K562 (cell line): ENCODE data around the gene TTC4. TPM values are rescaled to one million over a fixed set of nuclear protein-coding genes. Genes with fewer than 3 reads are reported as not detected.
A peak's percentile ranks its signal among the peaks of the same experiment; 100 is the strongest.

Source experiments
- ATAC-seq: fragments of 200-7000 bp; cut with Tn5 transposase; 3 replicates; pipeline ENCODE4 v1.9.1; 2020; ENCODE audit warnings: moderate library complexity
- BruUV-seq: library from RNA; stranded (reverse); fragments of 400-500 nt; replicated peaks from 2 replicates; lab custom pipeline; 2021; lab: Mats Ljungman, UMichigan
- CTCF ChIA-PET: fragments of 300-600 bp; formaldehyde crosslinking; extraction: SDS; loops from one replicate; lab custom pipeline; 2021; ENCODE audit warnings: low intra/inter-chr PET ratio; lab: Yijun Ruan, JAX
- POLR2A ChIA-PET: fragments of 300-600, 350-650 bp; sonication (Branson Sonifier 250); formaldehyde crosslinking; extraction: SDS; loops from one replicate; lab custom pipeline; 2021; ENCODE audit warnings: antibody characterized with exemption, inconsistent platforms; lab: Yijun Ruan, JAX
- DNase-seq, 4 experiments: peaks; one replicate each; pipeline versions ENCODE4 v3.0.0 to v3.0.0-alpha.2; 2011 to 2018; ENCODE audit warnings: low spot score in 3 of 4, mixed read lengths in 3 of 4; ENCODE audit errors: extremely low read depth in 1 of 4
- FAIRE-seq: peaks from 2 replicates; lab custom pipeline; 2011; peaks lifted over from hg19 to GRCh38; lab: Jason Lieb, UNC
- H2AFZ ChIP-seq: 2 replicates; pipeline ENCODE4 v1.6.0; 2011; ENCODE audit warnings: low read depth, low read length, control low read depth, inconsistent platforms
- H3K27ac ChIP-seq: fragments of 200-600 bp; 3 replicates; pipeline ENCODE4 v1.8.0; 2011; ENCODE audit warnings: low read depth, mild to moderate bottlenecking, control low read depth, inconsistent platforms, low read length, moderate library complexity, mixed read lengths; ENCODE audit errors: extremely low read depth
- H3K27me3 ChIP-seq, 2 experiments: fragments of 300-600 bp in 1 of 2; 2 replicates in 1 of 2; 3 replicates in 1 of 2; pipeline versions ENCODE4 v1.6.0 to v1.8.0; 2011; ENCODE audit warnings: inconsistent platforms in 2 of 2, low read length in 2 of 2, mild to moderate bottlenecking in 1 of 2, mixed read lengths in 1 of 2, moderate library complexity in 1 of 2; ENCODE audit not compliant: control insufficient read depth in 2 of 2, insufficient read depth in 2 of 2
- H3K36me3 ChIP-seq: fragments of 300-600 bp; 3 replicates; pipeline ENCODE4 v1.8.0; 2011; ENCODE audit warnings: mild to moderate bottlenecking, low read length, inconsistent platforms; ENCODE audit not compliant: control insufficient read depth, insufficient read depth
- H3K4me1 ChIP-seq, 2 experiments: fragments of 200-600 bp in 1 of 2; replicated peaks in 1 of 2; 2 replicates in 1 of 2; 3 replicates in 1 of 2; pipeline versions ENCODE4 v1.5.1 to v1.8.0; 2011; ENCODE audit warnings: inconsistent platforms in 2 of 2, low read length in 2 of 2, mild to moderate bottlenecking in 1 of 2, mixed read lengths in 1 of 2, moderate library complexity in 1 of 2; ENCODE audit not compliant: control insufficient read depth in 2 of 2, insufficient read depth in 2 of 2
- H3K4me2 ChIP-seq: 2 replicates; pipeline ENCODE4 v1.6.1; 2011; ENCODE audit warnings: low read length, control low read depth, inconsistent platforms, mixed read lengths; ENCODE audit not compliant: insufficient read depth
- H3K4me3 ChIP-seq: fragments of 200-600 bp; sonication (generic), shearing (Covaris generic); 2 replicates; pipeline ENCODE4 v1.5.1; 2016; ENCODE audit warnings: control low read depth, inconsistent platforms
- H3K79me2 ChIP-seq: fragments of 200-600 bp; 3 replicates; pipeline ENCODE4 v1.8.0; 2011; ENCODE audit warnings: low read length, inconsistent platforms; ENCODE audit not compliant: control insufficient read depth, insufficient read depth
- H3K9ac ChIP-seq, 2 experiments: 2 replicates each; pipeline versions ENCODE4 v1.6.0 to v1.6.1; 2011; ENCODE audit warnings: low read depth in 2 of 2, low read length in 2 of 2, control low read depth in 1 of 2, inconsistent platforms in 1 of 2, mild to moderate bottlenecking in 1 of 2, mixed read lengths in 1 of 2; ENCODE audit not compliant: insufficient read depth in 1 of 2
- H3K9me1 ChIP-seq: one replicate; pipeline ENCODE4 v1.6.0; 2011; ENCODE audit warnings: inconsistent platforms, mild to moderate bottlenecking, low read length, moderate library complexity; ENCODE audit not compliant: control insufficient read depth, insufficient read depth
- H3K9me3 ChIP-seq: replicated peaks from 2 replicates; pipeline ENCODE4 v1.5.1; 2011; ENCODE audit warnings: low read depth, low read length, inconsistent platforms; ENCODE audit not compliant: control insufficient read depth, insufficient read depth
- H4K20me1 ChIP-seq: replicated peaks from 2 replicates; pipeline ENCODE4 v1.6.1; 2011; ENCODE audit warnings: low read length, inconsistent platforms, mixed read lengths; ENCODE audit not compliant: control insufficient read depth, insufficient read depth
- CC2D1A ChIP-seq: fragments of 450-650 bp; IDR thresholded peaks from 2 replicates; pipeline ENCODE4 v1.6.1; 2017; ENCODE audit warnings: mild to moderate bottlenecking
- DNMT1 ChIP-seq: fragments of 450-650 bp; IDR thresholded peaks from 2 replicates; pipeline ENCODE4 v1.6.1; 2016; ENCODE audit warnings: antibody characterized with exemption, mild to moderate bottlenecking
- E2F6 ChIP-seq, 2 experiments: IDR thresholded peaks; 2 replicates each; pipeline ENCODE4 v1.6.1; 2011; ENCODE audit warnings: borderline replicate concordance in 1 of 2, control low read depth in 1 of 2, low read depth in 1 of 2, low read length in 1 of 2, mild to moderate bottlenecking in 1 of 2, mixed read lengths in 1 of 2, moderate library complexity in 1 of 2; ENCODE audit not compliant: insufficient read depth in 1 of 2, insufficient read length in 1 of 2, poor library complexity in 1 of 2, severe bottlenecking in 1 of 2; ENCODE audit errors: extremely low read depth in 1 of 2
- ETS2 ChIP-seq: IDR thresholded peaks from 2 replicates; pipeline ENCODE4 v1.6.1; 2016; ENCODE audit warnings: borderline replicate concordance, missing genetic modification characterization, mild to moderate bottlenecking, moderate library complexity, missing compliant biosample characterization; ENCODE audit not compliant: poor library complexity, severe bottlenecking
- HIVEP1 ChIP-seq: fragments of 250-450 bp; sonication (Bioruptor Pico); IDR thresholded peaks from 2 replicates; pipeline ENCODE4 v1.4.0; 2020; ENCODE audit warnings: mild to moderate bottlenecking
- MAZ ChIP-seq, 2 experiments: fragments of 450-650 bp in 1 of 2; sonication (generic) in 1 of 2; formaldehyde crosslinking; IDR thresholded peaks in 1 of 2; conservative IDR thresholded peaks in 1 of 2; 2 replicates each; pipeline versions ENCODE4 v1.4.0 to v1.5.0; 2020; ENCODE audit warnings: mild to moderate bottlenecking in 1 of 2, missing genetic modification reagents in 1 of 2
- OTX1 ChIP-seq: fragments of 450-650 bp; formaldehyde crosslinking; IDR thresholded peaks from 2 replicates; pipeline ENCODE4 v1.4.0; 2022; ENCODE audit warnings: mild to moderate bottlenecking
- SMC3 ChIP-seq: conservative IDR thresholded peaks from 2 replicates; pipeline ENCODE4 v1.6.1; 2011; ENCODE audit warnings: low read depth, low read length, improper control_type of control experiment; ENCODE audit not compliant: insufficient read depth
- SRSF7 ChIP-seq: fragments of 200-400 bp; formaldehyde crosslinking; optimal IDR thresholded peaks from 2 replicates; pipeline ENCODE3; 2017; ENCODE audit warnings: mild to moderate bottlenecking, low read depth, low read length
- ZBTB1 ChIP-seq: sonication (generic); formaldehyde crosslinking; IDR thresholded peaks from 2 replicates; pipeline ENCODE4 v1.8.1; 2023; ENCODE audit warnings: missing genetic modification reagents, low read depth, mild to moderate bottlenecking, borderline replicate concordance
- ZNF655 ChIP-seq: fragments of 250-450 bp; sonication (Bioruptor Pico); IDR thresholded peaks from 2 replicates; pipeline ENCODE4 v1.5.0; 2021
- ZNF740 ChIP-seq, 3 experiments: fragments of 200-800 bp in 1 of 3; sonication (Bioruptor generic) in 1 of 3; sonication (generic) in 1 of 3; formaldehyde crosslinking in 1 of 3; IDR thresholded peaks; 2 replicates each; pipeline versions ENCODE4 v1.6.1 to v1.8.0; 2016 to 2022; ENCODE audit warnings: mild to moderate bottlenecking in 2 of 3, missing compliant biosample characterization in 2 of 3, missing genetic modification characterization in 2 of 3, missing genetic modification reagents in 1 of 3
- WGBS: fragments of 100-300 bp; shearing (Covaris generic); methylation state at CpG from one replicate; pipeline ENCODE4 v1.1.6; 2016; ENCODE audit warnings: low coverage, mixed read lengths; ENCODE audit not compliant: insufficient coverage; ENCODE audit errors: missing lambda C conversion rate; 5-methylcytosine and 5-hydroxymethylcytosine counted together
- in situ Hi-C: fragments of 300-500 bp; cut with MboI; formaldehyde crosslinking; loops from 4 replicates; pipeline ENCODE4 v1.15.0; 2018; ENCODE audit warnings: inconsistent platforms, mixed read lengths
- intact Hi-C: fragments of 100-400 bp; cut with micrococcal nuclease; formaldehyde crosslinking; loops from 2 replicates; pipeline ENCODE4 v1.14.2; 2022
- polyA plus RNA-seq, 8 experiments: library from polyadenylated mRNA; depleted of rRNA in 4 of 8; stranded (reverse) in 5 of 8; unstranded in 3 of 8; fragments of >200 nt; fragmentation: Nextera tagmentation in 2 of 8; fragmentation: Illumina TruSeq in 1 of 8; extraction: Ambion mirVana in 2 of 8; extraction: Trizol in 1 of 8; gene quantifications; 2 replicates each; pipeline versions ENCODE4 v1.2.1 to v1.2.3, GENCODE V29; 2011 to 2014; ENCODE audit warnings: inconsistent platforms in 1 of 8, missing spikeins in 1 of 8
- total RNA-seq, 7 experiments: library from RNA; depleted of rRNA in 6 of 7; stranded (reverse); fragments of >200 nt in 6 of 7; fragmentation: Illumina TruSeq in 2 of 7; extraction: Trizol in 2 of 7; gene quantifications; 2 replicates each; pipeline versions ENCODE4 v1.2.1 to v1.2.3, GENCODE V29; 2011 to 2021; ENCODE audit warnings: low replicate concordance in 1 of 7
- TF ChIP-seq, protein P1 (sequence below): fragments of 450-650 bp; formaldehyde crosslinking; conservative IDR thresholded peaks from 2 replicates; pipeline ENCODE4 v1.4.0; 2022; ENCODE audit warnings: mild to moderate bottlenecking, missing genetic modification characterization

The TTC4 gene
- total and polyA plus RNA-seq, 9 of the 15 experiments (the other 6 are each of a cell fraction or from before 2014, with no cell fraction given) = 36.3 to 111 (median 54.1) TPM

DNA sequence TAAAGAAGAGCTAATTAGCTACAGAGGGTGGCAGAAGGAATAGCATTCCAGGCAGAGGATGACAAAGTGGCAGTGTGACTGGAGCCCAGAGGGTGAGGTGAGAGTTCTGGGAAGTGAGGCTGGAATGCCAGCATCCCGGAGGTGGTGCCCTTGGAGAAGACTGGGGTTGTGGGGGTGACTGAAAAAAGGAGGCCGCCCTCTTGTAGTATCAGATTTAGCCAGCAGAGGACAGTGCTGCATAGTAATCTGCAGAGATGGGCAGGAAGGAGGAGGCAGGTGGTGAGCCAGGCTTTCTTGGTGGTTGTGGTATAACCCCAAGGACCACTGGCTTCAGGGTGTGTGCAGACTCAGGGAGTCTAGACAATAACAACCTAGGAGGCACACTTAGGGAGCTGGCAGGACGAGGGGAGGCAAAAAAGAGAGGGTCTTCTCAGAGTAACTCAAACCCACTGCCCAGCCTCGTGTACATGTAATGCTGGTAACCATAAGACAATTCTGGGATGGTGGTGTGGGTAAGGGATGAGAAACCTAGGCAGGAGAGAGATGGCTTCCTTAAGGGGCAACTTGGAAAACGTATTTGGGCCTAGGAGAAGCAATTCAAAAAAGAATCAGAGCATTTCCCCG, 43.6 kb upstream of the TTC4 start:
- Histone ChIP-seq H3K79me2 (no peaks in the 10 kb centered on the region), H2AFZ (no peak overlapping the region), H3K27me3 (peaks cover 13 to 19% of the 10 kb centered on the region in 2 experiments; a peak in 4 of 5 replicates), H3K27ac (no peak overlapping the region), H3K9me1 (peaks cover 3% of the 10 kb centered on the region), H3K9me3 (no peaks in the 10 kb centered on the region), H4K20me1 (0 out of 2 replicates have a peak, but pooled peaks cover 19% of the 10 kb centered on the region), H3K4me1 (no peaks in the 10 kb centered on the region), H3K4me3 (no peak overlapping the region), H3K4me2 (no peak overlapping the region), H3K9ac (no peak overlapping the region), H3K36me3 (no peaks in the 10 kb centered on the region)
- WGBS = 3% methylated on average over 6 of the region's 6 CpGs
- CTCF ChIA-PET = interaction anchor here (0.6 to 2.3 kb wide), 6 partner anchors 116 to 398 kb away, joined by 3 to 25 read pairs (median 5); partner anchors contain the start of gene TTC22
- POLR2A ChIA-PET = interaction anchor here (1.1 to 1.2 kb wide), 2 partner anchors 13 to 128 kb away, joined by 3 to 4 read pairs; no protein-coding TSS in a partner anchor
- DNase-seq (peak; percentile 69 to 86 (median 80)), FAIRE-seq (peak; percentile 84), ATAC-seq (peak; percentile 93)
- in situ Hi-C loops (no loop called here), intact Hi-C loops (loop anchor here (1.0 to 10.0 kb wide), 3 partner anchors 120 to 323 kb away; partner anchors contain the start of gene BSND)
- no TSS peak for BruUV-seq
- TF ChIP-seq DNMT1 (no peak), OTX1 (0 out of 2 replicates have a peak, but pooled peaks have one; percentile 25), MAZ (CRISPR knock-in tag; conservative IDR thresholded peaks at IDR 0.05 in 1 of 2, IDR thresholded peaks at IDR 0.05 in 1 of 2) (peak; percentile 27 to 71; a peak in 2 of 4 replicates), ZNF740 (CRISPR knock-in tag; IDR thresholded peaks at IDR 0.05) (peak; percentile 78), ZNF740 (tag; IDR thresholded peaks at IDR 0.05) (no peak), ETS2 (tag) (no peak), E2F6 (IDR thresholded peaks at IDR 0.05; ENCODE audit: borderline replicate concordance in 1 of 2, extremely low read depth in 1 of 2, insufficient read depth in 1 of 2, insufficient read length in 1 of 2, low read depth in 1 of 2, low read length in 1 of 2, poor library complexity in 1 of 2, severe bottlenecking in 1 of 2) (no peak), HIVEP1 (CRISPR knock-in tag) (no peak), SMC3 (peak; percentile 97), SRSF7 (no peak), ZBTB1 (no peak), ZNF655 (CRISPR knock-in tag) (no peak), CC2D1A (peak; percentile 82; the same call in 1 of the 2 replicates)
- TF ChIP-seq, protein P1, sequence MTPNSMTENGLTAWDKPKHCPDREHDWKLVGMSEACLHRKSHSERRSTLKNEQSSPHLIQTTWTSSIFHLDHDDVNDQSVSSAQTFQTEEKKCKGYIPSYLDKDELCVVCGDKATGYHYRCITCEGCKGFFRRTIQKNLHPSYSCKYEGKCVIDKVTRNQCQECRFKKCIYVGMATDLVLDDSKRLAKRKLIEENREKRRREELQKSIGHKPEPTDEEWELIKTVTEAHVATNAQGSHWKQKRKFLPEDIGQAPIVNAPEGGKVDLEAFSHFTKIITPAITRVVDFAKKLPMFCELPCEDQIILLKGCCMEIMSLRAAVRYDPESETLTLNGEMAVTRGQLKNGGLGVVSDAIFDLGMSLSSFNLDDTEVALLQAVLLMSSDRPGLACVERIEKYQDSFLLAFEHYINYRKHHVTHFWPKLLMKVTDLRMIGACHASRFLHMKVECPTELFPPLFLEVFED = 0 out of 2 replicates have a peak, but pooled peaks have one; percentile 65
